ENCODE data around the gene RSBN1L. TPM values are rescaled to one million over a fixed set of nuclear protein-coding genes. Genes with fewer than 3 reads are reported as not detected.

The RSBN1L gene
- total RNA-seq, 4 donors from 2014 or later: 30.6 to 43.9 (median 36.9) TPM

DNA sequence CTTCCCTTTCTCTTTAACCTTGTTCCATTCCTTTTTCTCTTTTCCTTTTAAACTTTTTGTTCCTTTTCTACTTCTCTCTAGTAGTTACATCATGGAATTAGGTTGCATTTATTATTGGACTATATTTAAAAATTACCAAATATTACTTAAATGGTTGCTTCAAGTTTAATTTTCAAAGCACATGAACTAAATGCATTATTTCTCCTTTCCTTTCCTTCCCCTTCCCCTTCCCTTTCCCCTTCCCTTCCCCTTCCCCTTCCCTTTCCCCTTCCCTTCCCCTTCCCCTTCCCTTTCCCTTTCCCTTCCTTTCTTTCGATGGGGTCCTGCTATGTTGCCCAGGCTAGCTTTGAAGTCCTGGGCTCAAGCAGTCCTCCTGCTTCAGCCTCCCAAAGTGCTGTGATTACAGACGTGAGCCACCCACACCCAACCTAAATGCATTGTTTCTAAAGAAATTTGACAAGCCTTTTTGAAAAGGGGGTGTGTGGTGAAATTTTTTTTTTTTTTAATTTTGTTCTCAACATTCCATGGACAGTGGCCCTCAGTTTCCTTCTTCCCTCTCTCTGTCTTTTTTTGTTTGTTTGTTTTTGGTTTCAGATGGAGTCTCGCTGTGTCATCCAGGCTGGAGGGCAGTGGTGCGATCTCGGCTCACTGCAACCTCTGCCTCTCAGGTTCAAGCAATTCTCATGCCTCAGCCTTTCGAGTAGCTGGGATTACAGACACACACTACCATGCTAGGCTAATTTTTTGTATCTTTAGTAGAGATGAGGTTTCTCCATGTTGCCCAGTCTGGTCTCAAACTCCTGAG is 70.7 kb downstream of the RSBN1L start:
- TF ChIP-seq, protein P1, sequence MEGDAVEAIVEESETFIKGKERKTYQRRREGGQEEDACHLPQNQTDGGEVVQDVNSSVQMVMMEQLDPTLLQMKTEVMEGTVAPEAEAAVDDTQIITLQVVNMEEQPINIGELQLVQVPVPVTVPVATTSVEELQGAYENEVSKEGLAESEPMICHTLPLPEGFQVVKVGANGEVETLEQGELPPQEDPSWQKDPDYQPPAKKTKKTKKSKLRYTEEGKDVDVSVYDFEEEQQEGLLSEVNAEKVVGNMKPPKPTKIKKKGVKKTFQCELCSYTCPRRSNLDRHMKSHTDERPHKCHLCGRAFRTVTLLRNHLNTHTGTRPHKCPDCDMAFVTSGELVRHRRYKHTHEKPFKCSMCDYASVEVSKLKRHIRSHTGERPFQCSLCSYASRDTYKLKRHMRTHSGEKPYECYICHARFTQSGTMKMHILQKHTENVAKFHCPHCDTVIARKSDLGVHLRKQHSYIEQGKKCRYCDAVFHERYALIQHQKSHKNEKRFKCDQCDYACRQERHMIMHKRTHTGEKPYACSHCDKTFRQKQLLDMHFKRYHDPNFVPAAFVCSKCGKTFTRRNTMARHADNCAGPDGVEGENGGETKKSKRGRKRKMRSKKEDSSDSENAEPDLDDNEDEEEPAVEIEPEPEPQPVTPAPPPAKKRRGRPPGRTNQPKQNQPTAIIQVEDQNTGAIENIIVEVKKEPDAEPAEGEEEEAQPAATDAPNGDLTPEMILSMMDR (IDR thresholded peaks at IDR 0.05): no peak
- no peak for TF ChIP-seq POLR2A (IDR thresholded peaks at IDR 0.05)
- 94 to 95% methylated on average over 6 of the region's 6 CpGs for WGBS, 2 donors
- H3K9me3 ChIP-seq: no peaks in the 10 kb centered on the region
- H3K27ac ChIP-seq: no peak overlapping the region
- peaks cover 6 to 9% of the 10 kb centered on the region in 2 donors for H3K4me1 ChIP-seq
- H3K4me3 ChIP-seq (replicated peaks in 1 of 3): no peak overlapping the region
- intact Hi-C loops (cut with DNase I): no loop called here
- H3K27me3 ChIP-seq: no peaks in the 10 kb centered on the region
- no peak for DNase-seq
- no peaks in the 10 kb centered on the region for H3K36me3 ChIP-seq

DNA sequence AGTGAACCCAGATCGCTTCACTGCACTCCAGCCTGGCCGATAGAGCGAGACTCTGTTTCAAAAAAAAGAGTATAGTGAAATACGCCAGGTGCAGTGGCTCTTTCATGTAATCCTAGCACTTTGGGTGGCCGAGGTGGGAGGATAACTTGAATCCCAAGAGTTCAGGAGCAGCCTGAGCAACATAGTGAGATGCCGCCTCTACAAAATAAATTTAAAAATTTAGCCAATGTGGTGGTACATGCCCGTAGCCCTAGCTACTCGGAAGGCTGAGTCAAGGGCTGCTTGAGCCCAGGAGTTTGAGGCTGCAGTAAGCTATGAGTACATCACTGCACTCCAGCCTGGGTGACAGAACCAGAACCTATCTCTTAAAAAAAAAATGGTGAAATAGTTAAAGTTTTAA is 74.1 kb downstream of the RSBN1L start:
- H3K4me1 ChIP-seq: no peaks in the 10 kb centered on the region
- WGBS, 2 donors: 89 to 97% methylated on average over 8 of the region's 8 CpGs
- DNase-seq: no peak
- TF ChIP-seq, protein P1 (IDR thresholded peaks at IDR 0.05): no peak
- no peak for TF ChIP-seq POLR2A (IDR thresholded peaks at IDR 0.05)
- H3K4me3 ChIP-seq (replicated peaks in 1 of 3): no peak overlapping the region
- H3K27me3 ChIP-seq: no peaks in the 10 kb centered on the region
- no peaks in the 10 kb centered on the region for H3K9me3 ChIP-seq
- intact Hi-C loops (cut with DNase I): no loop called here
- H3K27ac ChIP-seq: no peak overlapping the region
- H3K36me3 ChIP-seq: peaks cover 0 to 11% of the 10 kb centered on the region in 2 donors

DNA sequence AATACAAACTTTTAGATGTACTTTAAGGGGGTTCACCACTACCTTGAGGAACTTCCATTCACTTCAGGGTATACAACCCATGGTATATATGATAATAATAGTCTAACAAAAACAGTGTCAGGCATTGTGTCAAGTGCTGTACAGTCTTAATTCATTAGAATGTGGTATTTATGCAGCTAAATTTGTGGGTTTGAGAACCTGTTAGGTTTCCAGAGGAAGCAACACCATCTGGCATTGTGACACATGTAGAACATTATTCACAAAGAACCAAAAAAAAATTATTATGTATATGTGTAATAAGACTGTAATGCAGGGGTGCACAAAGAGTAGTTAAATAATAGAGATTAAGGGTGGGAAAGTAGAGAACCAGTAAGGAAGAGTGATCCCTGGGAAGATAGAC is 75.6 kb downstream of the RSBN1L start:
- H3K36me3 ChIP-seq: peaks cover 5 to 11% of the 10 kb centered on the region in 2 donors
- intact Hi-C loops (cut with DNase I): no loop called here
- TF ChIP-seq, protein P1 (IDR thresholded peaks at IDR 0.05): no peak
- TF ChIP-seq POLR2A (IDR thresholded peaks at IDR 0.05): no peak

DNA sequence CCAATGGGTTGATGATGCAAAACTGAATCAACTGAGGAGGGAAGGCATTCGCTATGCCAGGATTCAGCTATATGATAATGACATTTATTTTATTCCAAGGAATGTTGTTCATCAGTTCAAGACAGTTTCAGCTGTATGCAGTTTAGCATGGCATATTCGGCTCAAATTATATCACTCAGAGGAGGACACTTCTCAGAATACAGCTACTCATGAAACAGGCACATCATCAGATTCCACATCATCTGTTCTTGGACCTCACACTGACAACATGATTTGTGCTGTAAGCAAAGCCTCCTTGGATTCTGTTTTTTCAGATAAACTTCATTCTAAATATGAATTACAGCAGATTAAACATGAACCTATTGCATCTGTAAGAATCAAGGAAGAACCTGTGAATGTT is 82.3 kb downstream of the RSBN1L start:
- Histone ChIP-seq H3K9me3 (no peaks in the 10 kb centered on the region), H3K4me3 (replicated peaks in 1 of 3) (no peak overlapping the region), H3K36me3 (peaks cover 16 to 17% of the 10 kb centered on the region in 2 donors), H3K4me1 (no peaks in the 10 kb centered on the region), H3K27ac (no peak overlapping the region), H3K27me3 (no peaks in the 10 kb centered on the region)
- 94 to 95% methylated on average over 2 of the region's 2 CpGs for WGBS, 2 donors
- no peak for DNase-seq
- no peak for TF ChIP-seq POLR2A (IDR thresholded peaks at IDR 0.05)
- TF ChIP-seq, protein P1 (IDR thresholded peaks at IDR 0.05): no peak
- intact Hi-C loops (cut with DNase I): no loop called here

More for the DNA sequence above, 75.6 kb downstream of the RSBN1L start:
- Histone ChIP-seq H3K9me3 (no peaks in the 10 kb centered on the region), H3K27me3 (no peaks in the 10 kb centered on the region), H3K4me3 (replicated peaks in 1 of 3) (no peak overlapping the region), H3K4me1 (no peaks in the 10 kb centered on the region), H3K27ac (no peak overlapping the region)
- no peak for DNase-seq

DNA sequence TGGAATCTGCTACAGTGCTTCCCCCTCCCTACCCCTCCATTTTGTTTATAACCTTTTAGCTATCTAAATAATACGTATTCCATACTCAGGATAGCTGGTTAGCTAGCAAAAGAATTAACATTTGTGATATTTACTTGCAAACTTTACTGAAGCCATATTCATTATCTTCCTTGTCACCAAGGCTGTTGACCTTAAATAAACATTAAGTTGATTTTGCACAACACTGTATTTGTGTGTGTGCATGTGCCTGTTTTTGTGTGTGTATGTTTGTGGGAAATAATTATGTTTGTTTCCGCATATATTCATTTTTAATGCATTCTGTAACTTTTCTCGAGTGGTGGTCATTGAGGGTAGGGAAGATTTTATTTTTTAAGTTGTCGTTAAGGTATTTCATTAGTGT is 86.1 kb downstream of the RSBN1L start:
- intact Hi-C loops (cut with DNase I): no loop called here
- no peak for DNase-seq

More for the DNA sequence above, 86.1 kb downstream of the RSBN1L start:
- no peak overlapping the region for H3K27ac ChIP-seq
- WGBS, 2 donors: 97 to 98% methylated on average over 4 of the region's 4 CpGs
- H3K4me1 ChIP-seq: no peaks in the 10 kb centered on the region
- H3K4me3 ChIP-seq (replicated peaks in 1 of 3): no peak overlapping the region
- H3K9me3 ChIP-seq: no peaks in the 10 kb centered on the region
- H3K27me3 ChIP-seq: no peaks in the 10 kb centered on the region
- H3K36me3 ChIP-seq: peaks cover 9 to 11% of the 10 kb centered on the region in 2 donors
- TF ChIP-seq, protein P1 (IDR thresholded peaks at IDR 0.05): no peak
- TF ChIP-seq POLR2A (IDR thresholded peaks at IDR 0.05): no peak

Measured in thyroid gland (tissue), 4 donors.